ENCODE measurements around the gene ANXA8.
"Not testable (repeated sequence)": the region's sequence is repeated elsewhere in the genome, so short reads cannot be mapped to it uniquely, and the experiment has no call there.

The ANXA8 gene, protein sequence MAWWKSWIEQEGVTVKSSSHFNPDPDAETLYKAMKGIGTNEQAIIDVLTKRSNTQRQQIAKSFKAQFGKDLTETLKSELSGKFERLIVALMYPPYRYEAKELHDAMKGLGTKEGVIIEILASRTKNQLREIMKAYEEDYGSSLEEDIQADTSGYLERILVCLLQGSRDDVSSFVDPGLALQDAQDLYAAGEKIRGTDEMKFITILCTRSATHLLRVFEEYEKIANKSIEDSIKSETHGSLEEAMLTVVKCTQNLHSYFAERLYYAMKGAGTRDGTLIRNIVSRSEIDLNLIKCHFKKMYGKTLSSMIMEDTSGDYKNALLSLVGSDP

DNA sequence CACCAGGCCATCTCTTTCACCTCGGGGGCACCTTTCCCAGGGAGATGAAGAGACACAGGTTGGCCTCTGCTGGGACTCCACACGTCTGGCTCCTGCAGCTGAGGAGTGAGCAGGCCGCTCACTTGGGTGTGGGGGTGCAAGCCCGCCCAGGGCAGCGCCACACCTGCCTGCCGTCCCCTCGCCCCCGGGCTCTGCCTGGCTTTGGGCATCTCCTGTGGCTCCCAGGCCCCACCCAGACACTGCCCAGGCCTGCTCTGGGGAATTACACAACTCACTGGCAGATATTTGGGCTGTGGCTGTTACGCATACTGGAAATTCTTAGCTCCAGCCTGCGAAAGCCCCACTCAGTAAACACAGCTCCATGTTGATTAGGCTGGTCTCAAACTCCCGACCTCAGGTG lies at the start of gene ANXA8:
Gene ANXA8, minus strand, starts transcription at position 193 of the 400 bp plus-strand sequence. Its CDS starts 182 bp downstream, at position 11.
- H4K20me1 ChIP-seq (ENCODE audit: insufficient read depth, low read length); H3K9me2 ChIP-seq (ENCODE audit: low read depth, low read length); H3K27me3 ChIP-seq (ENCODE audit: insufficient read depth, low read length); H3K79me2 ChIP-seq (ENCODE audit: insufficient read depth, low read length); H3F3A ChIP-seq (ENCODE audit: insufficient read depth, low read length); H3K9ac ChIP-seq (ENCODE audit: low read length); H3K4me3 ChIP-seq (ENCODE audit: low read depth, low read length, poor library complexity, severe bottlenecking); H3K4me2 ChIP-seq (ENCODE audit: low read length); H3K36me3 ChIP-seq (ENCODE audit: insufficient read depth, low read length); H3K4me1 ChIP-seq (ENCODE audit: insufficient read depth, low read length, severe bottlenecking); H3K9me3 ChIP-seq (ENCODE audit: low read length); H3K27ac ChIP-seq (ENCODE audit: low read depth, low read length, poor library complexity, severe bottlenecking); H2AFZ ChIP-seq (ENCODE audit: low read length): not testable (repeated sequence)

DNA sequence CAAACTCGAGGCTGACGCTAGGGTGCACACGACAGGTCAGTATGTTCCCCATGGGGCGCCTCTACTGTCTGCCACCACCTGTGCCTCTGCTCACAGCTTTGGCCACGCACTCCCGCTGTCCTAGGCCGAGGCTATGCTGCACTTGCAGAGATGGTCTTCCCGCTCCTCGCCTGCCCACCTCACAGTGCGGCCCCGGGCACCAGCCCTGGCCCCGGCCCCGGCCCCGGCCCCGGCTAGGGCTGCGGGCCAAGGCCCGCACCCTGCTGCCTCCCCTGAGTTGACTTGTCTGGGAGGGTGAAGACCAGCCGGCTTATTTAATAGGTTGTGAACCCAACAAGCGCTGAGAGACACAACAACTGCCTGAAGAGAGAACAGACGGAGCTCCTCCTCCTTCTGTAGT lies 39.6 kb upstream of the ANXA8 start, which contains the start of gene AGAP9:
Gene AGAP9, minus strand, starts transcription at position 164 of the 400 bp plus-strand sequence. Its CDS starts 112 bp downstream, at position 52.
- not testable (repeated sequence) for H3K36me3 ChIP-seq (ENCODE audit: insufficient read depth, low read length); H3K9ac ChIP-seq (ENCODE audit: low read length); H3K27ac ChIP-seq (ENCODE audit: low read depth, low read length, poor library complexity, severe bottlenecking); H3K4me1 ChIP-seq (ENCODE audit: insufficient read depth, low read length, severe bottlenecking); H3F3A ChIP-seq (ENCODE audit: insufficient read depth, low read length); H3K4me3 ChIP-seq (ENCODE audit: low read depth, low read length, poor library complexity, severe bottlenecking); H3K9me2 ChIP-seq (ENCODE audit: low read depth, low read length); H2AFZ ChIP-seq (ENCODE audit: low read length); H3K9me3 ChIP-seq (ENCODE audit: low read length); H3K79me2 ChIP-seq (ENCODE audit: insufficient read depth, low read length); H3K4me2 ChIP-seq (ENCODE audit: low read length); H3K27me3 ChIP-seq (ENCODE audit: insufficient read depth, low read length); H4K20me1 ChIP-seq (ENCODE audit: insufficient read depth, low read length)

DNA sequence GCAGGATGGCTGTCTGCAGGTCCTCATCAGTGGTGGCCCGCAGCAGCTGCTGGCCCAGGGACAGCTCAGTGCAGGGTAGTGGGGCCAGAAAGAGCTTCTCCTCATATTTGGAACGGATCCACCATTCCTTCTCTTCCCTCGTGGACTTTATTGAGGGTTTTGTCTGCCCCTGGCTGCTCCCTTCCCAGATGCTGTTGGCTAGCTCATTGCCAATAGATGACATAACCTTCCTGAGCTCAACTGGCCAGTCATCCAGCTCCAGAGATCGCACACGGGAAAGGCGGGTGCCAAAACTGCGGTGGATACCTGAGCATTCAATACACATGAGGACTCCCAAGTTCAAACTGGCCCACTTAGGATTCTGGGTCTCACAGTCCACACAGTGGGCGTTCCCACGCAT lies 18.4 kb upstream of the ANXA8 start:
- H3K9me3 ChIP-seq (ENCODE audit: low read length); H2AFZ ChIP-seq (ENCODE audit: low read length); H4K20me1 ChIP-seq (ENCODE audit: insufficient read depth, low read length); H3K4me2 ChIP-seq (ENCODE audit: low read length); H3K9ac ChIP-seq (ENCODE audit: low read length); H3F3A ChIP-seq (ENCODE audit: insufficient read depth, low read length); H3K4me3 ChIP-seq (ENCODE audit: low read depth, low read length, poor library complexity, severe bottlenecking); H3K27ac ChIP-seq (ENCODE audit: low read depth, low read length, poor library complexity, severe bottlenecking); H3K4me1 ChIP-seq (ENCODE audit: insufficient read depth, low read length, severe bottlenecking); H3K9me2 ChIP-seq (ENCODE audit: low read depth, low read length); H3K27me3 ChIP-seq (ENCODE audit: insufficient read depth, low read length); H3K79me2 ChIP-seq (ENCODE audit: insufficient read depth, low read length); H3K36me3 ChIP-seq (ENCODE audit: insufficient read depth, low read length): not testable (repeated sequence)

DNA sequence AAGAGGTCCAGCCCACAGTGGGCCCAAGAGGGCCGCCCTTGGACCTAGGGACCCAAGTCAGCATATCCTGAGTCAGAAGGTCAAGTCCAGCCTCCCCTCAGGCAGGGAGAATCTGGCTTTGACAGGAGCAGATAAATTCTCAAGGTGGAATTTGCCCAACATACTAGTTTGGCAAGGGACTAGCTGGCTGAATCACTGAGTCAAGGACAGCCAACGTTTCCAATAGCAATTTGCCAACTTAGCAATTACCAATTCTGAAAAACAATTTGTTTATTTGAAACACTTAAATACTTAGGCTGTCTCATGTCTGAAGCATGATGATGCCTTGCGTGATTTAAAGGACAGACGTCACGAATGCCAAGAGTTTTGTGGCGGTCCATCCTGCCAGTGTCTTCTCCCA lies 10.3 kb upstream of the ANXA8 start:
- not testable (repeated sequence) for H3K4me2 ChIP-seq (ENCODE audit: low read length); H3K9me2 ChIP-seq (ENCODE audit: low read depth, low read length); H3F3A ChIP-seq (ENCODE audit: insufficient read depth, low read length); H3K27me3 ChIP-seq (ENCODE audit: insufficient read depth, low read length); H3K9me3 ChIP-seq (ENCODE audit: low read length); H3K4me3 ChIP-seq (ENCODE audit: low read depth, low read length, poor library complexity, severe bottlenecking); H3K4me1 ChIP-seq (ENCODE audit: insufficient read depth, low read length, severe bottlenecking); H2AFZ ChIP-seq (ENCODE audit: low read length); H3K27ac ChIP-seq (ENCODE audit: low read depth, low read length, poor library complexity, severe bottlenecking); H3K36me3 ChIP-seq (ENCODE audit: insufficient read depth, low read length); H3K79me2 ChIP-seq (ENCODE audit: insufficient read depth, low read length); H4K20me1 ChIP-seq (ENCODE audit: insufficient read depth, low read length); H3K9ac ChIP-seq (ENCODE audit: low read length)

DNA sequence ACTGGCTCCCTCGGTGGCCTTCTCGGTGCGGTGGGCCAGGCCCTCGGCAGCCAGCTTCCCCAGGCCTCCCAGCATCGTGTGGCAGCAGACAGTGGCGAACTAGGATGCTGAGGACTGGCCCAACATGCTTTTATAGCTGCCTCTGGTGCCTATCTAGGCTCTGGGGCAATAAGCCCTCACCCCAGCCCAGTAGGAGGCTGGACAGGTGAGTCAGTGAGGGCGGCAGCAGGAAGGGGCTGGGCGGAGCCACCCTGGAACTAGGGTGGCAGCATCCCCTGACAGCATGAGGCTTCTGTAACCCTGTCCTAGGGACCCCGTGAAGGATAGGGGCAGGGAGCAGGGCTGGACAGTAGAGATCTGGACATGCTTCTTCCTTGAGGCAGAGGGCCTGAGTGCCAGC lies 7.7 kb upstream of the ANXA8 start, which contains the start of gene FAM25G:
Gene FAM25G, minus strand, starts transcription at position 101 of the 400 bp plus-strand sequence. Its CDS starts 26 bp downstream, at position 75.
- not testable (repeated sequence) for H3K9ac ChIP-seq (ENCODE audit: low read length); H3K4me2 ChIP-seq (ENCODE audit: low read length); H3K9me2 ChIP-seq (ENCODE audit: low read depth, low read length); H3F3A ChIP-seq (ENCODE audit: insufficient read depth, low read length); H2AFZ ChIP-seq (ENCODE audit: low read length); H3K4me3 ChIP-seq (ENCODE audit: low read depth, low read length, poor library complexity, severe bottlenecking); H3K27me3 ChIP-seq (ENCODE audit: insufficient read depth, low read length); H3K36me3 ChIP-seq (ENCODE audit: insufficient read depth, low read length); H3K4me1 ChIP-seq (ENCODE audit: insufficient read depth, low read length, severe bottlenecking); H4K20me1 ChIP-seq (ENCODE audit: insufficient read depth, low read length); H3K9me3 ChIP-seq (ENCODE audit: low read length); H3K27ac ChIP-seq (ENCODE audit: low read depth, low read length, poor library complexity, severe bottlenecking); H3K79me2 ChIP-seq (ENCODE audit: insufficient read depth, low read length)

DNA sequence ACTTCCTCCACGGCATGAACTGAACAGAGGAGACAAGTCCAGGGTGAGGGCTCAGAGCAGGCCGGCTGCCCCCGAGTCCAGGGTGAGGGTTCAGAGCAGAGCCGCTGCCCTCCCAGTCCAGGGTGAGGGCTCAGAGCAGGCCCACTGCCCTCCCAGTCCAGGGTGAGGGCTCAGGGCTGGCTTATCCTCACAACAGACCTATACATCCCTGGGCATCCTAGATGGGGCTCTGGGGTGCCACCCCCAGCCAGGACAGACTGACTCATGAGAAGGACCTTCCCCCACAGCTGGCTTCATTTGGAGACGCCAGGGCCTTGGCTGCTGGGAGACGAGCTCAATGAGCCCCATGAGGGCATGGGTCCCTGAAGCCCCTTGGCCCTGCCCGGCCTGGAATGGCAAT lies 5.7 kb upstream of the ANXA8 start:
- not testable (repeated sequence) for H3K4me3 ChIP-seq (ENCODE audit: low read depth, low read length, poor library complexity, severe bottlenecking); H4K20me1 ChIP-seq (ENCODE audit: insufficient read depth, low read length); H3K4me2 ChIP-seq (ENCODE audit: low read length); H3K27me3 ChIP-seq (ENCODE audit: insufficient read depth, low read length); H3K9me3 ChIP-seq (ENCODE audit: low read length); H3K27ac ChIP-seq (ENCODE audit: low read depth, low read length, poor library complexity, severe bottlenecking); H3K9me2 ChIP-seq (ENCODE audit: low read depth, low read length); H2AFZ ChIP-seq (ENCODE audit: low read length); H3K9ac ChIP-seq (ENCODE audit: low read length); H3F3A ChIP-seq (ENCODE audit: insufficient read depth, low read length); H3K79me2 ChIP-seq (ENCODE audit: insufficient read depth, low read length); H3K36me3 ChIP-seq (ENCODE audit: insufficient read depth, low read length); H3K4me1 ChIP-seq (ENCODE audit: insufficient read depth, low read length, severe bottlenecking)

DNA sequence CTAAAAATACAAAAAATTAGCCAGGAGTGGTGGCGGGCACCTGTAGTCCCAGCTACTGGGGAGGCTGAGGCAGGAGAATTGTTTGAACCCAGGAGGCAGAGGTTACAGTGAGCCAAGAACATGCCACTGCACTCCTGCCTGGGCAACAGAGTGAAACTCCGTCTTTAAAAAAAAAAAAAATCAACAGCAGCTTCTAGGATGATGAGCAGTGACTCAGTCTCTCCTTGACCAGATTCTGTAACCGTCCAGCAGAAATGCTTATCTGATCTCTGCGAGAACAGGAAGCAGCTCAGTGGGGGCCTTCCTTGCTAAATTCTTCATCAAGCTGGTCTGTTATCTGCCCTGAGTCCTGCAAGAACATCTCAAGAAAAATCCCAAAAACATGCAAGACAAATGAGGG lies 2.0 kb upstream of the ANXA8 start:
- not testable (repeated sequence) for H2AFZ ChIP-seq (ENCODE audit: low read length); H3K4me3 ChIP-seq (ENCODE audit: low read depth, low read length, poor library complexity, severe bottlenecking); H3K4me2 ChIP-seq (ENCODE audit: low read length); H3K9me3 ChIP-seq (ENCODE audit: low read length); H3K4me1 ChIP-seq (ENCODE audit: insufficient read depth, low read length, severe bottlenecking); H3K36me3 ChIP-seq (ENCODE audit: insufficient read depth, low read length); H3K9me2 ChIP-seq (ENCODE audit: low read depth, low read length); H3K27ac ChIP-seq (ENCODE audit: low read depth, low read length, poor library complexity, severe bottlenecking); H4K20me1 ChIP-seq (ENCODE audit: insufficient read depth, low read length); H3K9ac ChIP-seq (ENCODE audit: low read length); H3K79me2 ChIP-seq (ENCODE audit: insufficient read depth, low read length); H3F3A ChIP-seq (ENCODE audit: insufficient read depth, low read length); H3K27me3 ChIP-seq (ENCODE audit: insufficient read depth, low read length)

DNA sequence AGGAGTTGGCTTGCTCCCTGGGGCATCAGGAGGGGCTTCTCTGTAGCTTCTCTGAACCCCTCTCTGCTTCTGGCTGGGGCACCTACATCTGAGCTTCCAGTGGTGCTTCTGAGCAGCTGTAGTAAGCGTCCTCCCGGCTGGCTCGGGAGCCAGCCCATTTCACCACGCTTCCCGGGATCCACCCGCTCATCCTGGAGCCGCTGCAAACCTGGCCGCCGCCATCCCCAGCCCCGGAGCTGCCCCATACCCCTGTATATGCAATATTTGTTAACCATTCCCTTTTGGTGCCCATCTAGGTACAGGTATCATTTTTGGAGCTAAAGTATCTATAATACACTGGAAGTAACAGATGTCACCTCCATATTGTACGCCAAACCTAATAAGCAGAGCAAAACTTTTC lies 871 bp upstream of the ANXA8 start:
- not testable (repeated sequence) for H3K9me3 ChIP-seq (ENCODE audit: low read length); H3K4me3 ChIP-seq (ENCODE audit: low read depth, low read length, poor library complexity, severe bottlenecking); H3K4me2 ChIP-seq (ENCODE audit: low read length); H3K36me3 ChIP-seq (ENCODE audit: insufficient read depth, low read length); H3K27me3 ChIP-seq (ENCODE audit: insufficient read depth, low read length); H3K27ac ChIP-seq (ENCODE audit: low read depth, low read length, poor library complexity, severe bottlenecking); H3K4me1 ChIP-seq (ENCODE audit: insufficient read depth, low read length, severe bottlenecking); H3K9me2 ChIP-seq (ENCODE audit: low read depth, low read length); H4K20me1 ChIP-seq (ENCODE audit: insufficient read depth, low read length); H2AFZ ChIP-seq (ENCODE audit: low read length); H3K9ac ChIP-seq (ENCODE audit: low read length); H3F3A ChIP-seq (ENCODE audit: insufficient read depth, low read length); H3K79me2 ChIP-seq (ENCODE audit: insufficient read depth, low read length)
